Smooth muscle cell (in vitro differentiated cells): ENCODE measurements around the gene ADGRG4. TPM values are rescaled to one million over a fixed set of nuclear protein-coding genes. Genes with fewer than 3 reads are reported as not detected.

Source experiments
- DNase-seq: peaks from one replicate; lab custom pipeline; 2025; ENCODE audit not compliant: unreplicated experiment; lab: John Stamatoyannopoulos, UW
- H2AFZ ChIP-seq: fragments of 200-600 bp; sonication (generic); 2 replicates; pipeline ENCODE4 v1.6.0; 2016; ENCODE audit warnings: antibody characterized with exemption, low read depth, mild to moderate bottlenecking
- H3F3A ChIP-seq: fragments of 200-600 bp; sonication (generic); 2 replicates; pipeline ENCODE4 v1.6.0; 2017; ENCODE audit warnings: antibody characterized with exemption, low read depth
- H3K27ac ChIP-seq: fragments of 200-600 bp; sonication (generic); 2 replicates; pipeline ENCODE4 v1.5.1; 2016; ENCODE audit warnings: low read depth, mild to moderate bottlenecking
- H3K27me3 ChIP-seq: fragments of 200-600 bp; sonication (generic); 2 replicates; pipeline ENCODE4 v1.6.1; 2016; ENCODE audit warnings: low read depth, mild to moderate bottlenecking
- H3K36me3 ChIP-seq: fragments of 200-600 bp; sonication (generic); 2 replicates; pipeline ENCODE4 v1.5.1; 2016; ENCODE audit warnings: low read depth
- H3K4me1 ChIP-seq: fragments of 200-600 bp; sonication (generic); 2 replicates; pipeline ENCODE4 v1.5.1; 2016; ENCODE audit warnings: low read depth
- H3K4me2 ChIP-seq: fragments of 200-600 bp; sonication (generic); 2 replicates; pipeline ENCODE4 v1.6.0; 2016; ENCODE audit warnings: mild to moderate bottlenecking
- H3K4me3 ChIP-seq: fragments of 200-600 bp; sonication (generic); 2 replicates; pipeline ENCODE4 v1.5.1; 2016; ENCODE audit warnings: mild to moderate bottlenecking
- H3K79me2 ChIP-seq: fragments of 200-600 bp; sonication (generic); 2 replicates; pipeline ENCODE4 v1.6.0; 2016; ENCODE audit warnings: low read depth, mild to moderate bottlenecking
- H3K9ac ChIP-seq: fragments of 200-600 bp; sonication (generic); 2 replicates; pipeline ENCODE4 v1.6.0; 2016; ENCODE audit warnings: low read depth
- H3K9me3 ChIP-seq: fragments of 200-600 bp; sonication (generic); replicated peaks from 2 replicates; pipeline ENCODE4 v1.5.1; 2016; ENCODE audit warnings: low read depth
- H4K20me1 ChIP-seq: fragments of 200-600 bp; sonication (generic); 2 replicates; pipeline ENCODE4 v1.6.0; 2016; ENCODE audit warnings: low read depth
- WGBS: methylation state at CpG from one replicate; pipeline ENCODE4 v1.1.7; 2016; ENCODE audit warnings: low lambda C conversion rate; 5-methylcytosine and 5-hydroxymethylcytosine counted together
- polyA plus RNA-seq: library from polyadenylated mRNA; unstranded; fragments of >200 nt; fragmentation: Nextera tagmentation; extraction: Ambion mirVana; gene quantifications from 2 replicates; pipeline ENCODE4 v1.2.1, GENCODE V29; 2016
- total RNA-seq: library from RNA; depleted of rRNA; stranded (reverse); fragments of >200 nt; gene quantifications from 2 replicates; pipeline ENCODE4 v1.2.3, GENCODE V29; 2014
- TF ChIP-seq, protein P1 (sequence below): fragments of 200-600 bp; sonication (generic); IDR thresholded peaks from 2 replicates; pipeline ENCODE4 v1.5.1; 2017; ENCODE audit warnings: borderline replicate concordance, mild to moderate bottlenecking, antibody characterized with exemption; ENCODE audit not compliant: insufficient read depth, poor library complexity, severe bottlenecking

ADGRG4 gene
- total and polyA plus RNA-seq, 2 experiments from 2014 or later, result not detected

- TF ChIP-seq, protein P1, sequence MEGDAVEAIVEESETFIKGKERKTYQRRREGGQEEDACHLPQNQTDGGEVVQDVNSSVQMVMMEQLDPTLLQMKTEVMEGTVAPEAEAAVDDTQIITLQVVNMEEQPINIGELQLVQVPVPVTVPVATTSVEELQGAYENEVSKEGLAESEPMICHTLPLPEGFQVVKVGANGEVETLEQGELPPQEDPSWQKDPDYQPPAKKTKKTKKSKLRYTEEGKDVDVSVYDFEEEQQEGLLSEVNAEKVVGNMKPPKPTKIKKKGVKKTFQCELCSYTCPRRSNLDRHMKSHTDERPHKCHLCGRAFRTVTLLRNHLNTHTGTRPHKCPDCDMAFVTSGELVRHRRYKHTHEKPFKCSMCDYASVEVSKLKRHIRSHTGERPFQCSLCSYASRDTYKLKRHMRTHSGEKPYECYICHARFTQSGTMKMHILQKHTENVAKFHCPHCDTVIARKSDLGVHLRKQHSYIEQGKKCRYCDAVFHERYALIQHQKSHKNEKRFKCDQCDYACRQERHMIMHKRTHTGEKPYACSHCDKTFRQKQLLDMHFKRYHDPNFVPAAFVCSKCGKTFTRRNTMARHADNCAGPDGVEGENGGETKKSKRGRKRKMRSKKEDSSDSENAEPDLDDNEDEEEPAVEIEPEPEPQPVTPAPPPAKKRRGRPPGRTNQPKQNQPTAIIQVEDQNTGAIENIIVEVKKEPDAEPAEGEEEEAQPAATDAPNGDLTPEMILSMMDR, result no peak
- Histone ChIP-seq H3K27me3 (no peaks in the 10 kb centered on the region), H3K9me3 (no peaks in the 10 kb centered on the region), H3K9ac (no peak overlapping the region), H3K4me2 (no peak overlapping the region), H3K4me3 (no peak overlapping the region), H3K36me3 (no peaks in the 10 kb centered on the region), H2AFZ (no peak overlapping the region), H3K79me2 (no peaks in the 10 kb centered on the region), H3F3A (no peaks in the 10 kb centered on the region), H4K20me1 (no peaks in the 10 kb centered on the region), H3K4me1 (no peaks in the 10 kb centered on the region), H3K27ac (no peak overlapping the region)
- 70% methylated on average over 2 of the region's 2 CpGs for WGBS
- DNase-seq, result no peak
Measured at GRCh38 chrX:136322064-136322463, 21.3 kb downstream of the ADGRG4 start.

DNA sequence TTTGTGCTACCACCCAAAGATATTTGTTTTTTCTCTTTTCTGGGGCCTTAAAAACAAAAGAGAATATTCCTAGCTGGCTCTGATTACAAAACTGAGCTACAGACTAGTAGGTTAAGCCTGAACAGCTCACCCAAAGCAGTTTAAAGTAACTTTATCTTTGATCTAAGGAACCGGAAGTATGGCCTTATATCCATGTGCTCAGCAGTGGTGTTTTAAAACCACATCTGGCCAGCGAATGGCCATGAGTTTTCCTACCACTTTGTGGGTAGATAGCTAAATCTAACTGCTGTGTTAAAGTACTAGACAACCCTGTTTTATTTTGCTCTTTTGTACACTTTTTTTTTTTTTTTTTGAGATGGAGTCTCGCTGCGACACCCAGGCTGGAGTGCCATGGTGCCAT lies 24.6 kb downstream of the ADGRG4 start:
- Histone ChIP-seq H3K79me2 (no peaks in the 10 kb centered on the region), H3K4me1 (no peaks in the 10 kb centered on the region), H2AFZ (no peak overlapping the region), H3K9ac (no peak overlapping the region), H3K4me2 (no peak overlapping the region), H4K20me1 (no peaks in the 10 kb centered on the region), H3K36me3 (no peaks in the 10 kb centered on the region), H3K4me3 (no peak overlapping the region), H3K27ac (no peak overlapping the region), H3K27me3 (no peaks in the 10 kb centered on the region), H3F3A (no peaks in the 10 kb centered on the region), H3K9me3 (no peaks in the 10 kb centered on the region)
- WGBS, result 59% methylated on average over 4 of the region's 4 CpGs
- no peak for DNase-seq
- TF ChIP-seq, protein P1, result no peak

GRCh38 chrX:136328933-136329332 lies 28.2 kb downstream of the ADGRG4 start:
- Histone ChIP-seq H4K20me1 (no peaks in the 10 kb centered on the region), H3K4me3 (no peak overlapping the region), H3K36me3 (no peaks in the 10 kb centered on the region), H3K4me2 (no peak overlapping the region), H3K79me2 (no peaks in the 10 kb centered on the region), H2AFZ (no peak overlapping the region), H3K9me3 (no peaks in the 10 kb centered on the region), H3K9ac (no peak overlapping the region), H3K4me1 (no peaks in the 10 kb centered on the region), H3K27me3 (no peaks in the 10 kb centered on the region), H3K27ac (no peak overlapping the region), H3F3A (no peaks in the 10 kb centered on the region)
- 64% methylated on average over 2 of the region's 2 CpGs for WGBS
- TF ChIP-seq, protein P1, result no peak
- no peak for DNase-seq

DNA sequence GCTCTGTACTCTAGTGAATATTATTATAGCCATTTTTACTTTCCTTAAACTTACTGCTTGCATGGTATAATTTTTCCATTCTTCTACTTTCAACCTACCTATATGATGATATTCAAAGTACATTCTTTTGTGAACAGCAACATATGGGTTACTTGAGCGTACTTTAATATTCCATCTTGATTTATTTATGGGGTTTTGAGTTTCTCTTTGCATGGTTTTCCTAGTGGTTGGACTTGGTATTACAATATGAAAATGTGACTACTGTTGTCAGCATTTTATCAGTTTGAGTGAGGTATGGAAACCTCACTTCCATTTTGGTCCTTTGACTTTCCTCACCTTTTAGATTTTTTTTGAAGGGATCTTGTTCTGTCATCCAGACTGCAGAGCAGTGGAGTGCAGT lies 35.9 kb downstream of the ADGRG4 start:
- WGBS, result 93% methylated on average over 1 of the region's 1 CpG

More for the DNA sequence above, 35.9 kb downstream of the ADGRG4 start:
- TF ChIP-seq, protein P1, result peak; percentile 40
- no peaks in the 10 kb centered on the region for H3K4me1 ChIP-seq
- H3F3A ChIP-seq, result no peaks in the 10 kb centered on the region
- H3K27me3 ChIP-seq, result no peaks in the 10 kb centered on the region
- no peak overlapping the region for H3K9ac ChIP-seq
- H3K79me2 ChIP-seq, result no peaks in the 10 kb centered on the region
- H2AFZ ChIP-seq, result no peak overlapping the region
- no peaks in the 10 kb centered on the region for H4K20me1 ChIP-seq
- H3K4me3 ChIP-seq, result no peak overlapping the region
- no peak for DNase-seq
- no peaks in the 10 kb centered on the region for H3K9me3 ChIP-seq
- no peak overlapping the region for H3K4me2 ChIP-seq
- no peak overlapping the region for H3K27ac ChIP-seq
- no peaks in the 10 kb centered on the region for H3K36me3 ChIP-seq
